Measurements from ENCODE around the gene RNF223.

- TF ChIP-seq SMC3 (IDR thresholded peaks at IDR 0.05; ENCODE audit: low read length): no peak
- no peak for TF ChIP-seq CTCF (CRISPR knock-in tag; IDR thresholded peaks at IDR 0.05)
- no peak for TF ChIP-seq ZFP82 (CRISPR knock-in tag; IDR thresholded peaks at IDR 0.05; ENCODE audit: borderline replicate concordance)
- no peak for TF ChIP-seq ZNF432 (CRISPR knock-in tag; IDR thresholded peaks at IDR 0.05; ENCODE audit: borderline replicate concordance)
- no peak for TF ChIP-seq PBX2 (CRISPR knock-in tag; IDR thresholded peaks at IDR 0.05)
- TF ChIP-seq HDAC6 (IDR thresholded peaks at IDR 0.05; ENCODE audit: low read depth, low read length): no peak
- no peak for TF ChIP-seq ELF1 (CRISPR knock-in tag; IDR thresholded peaks at IDR 0.05)
- no peak for TF ChIP-seq ZNF780A (CRISPR knock-in tag; IDR thresholded peaks at IDR 0.05)
- no peak for TF ChIP-seq ATF7 (IDR thresholded peaks at IDR 0.05)
- no peak for TF ChIP-seq ATF7 (CRISPR knock-in tag; IDR thresholded peaks at IDR 0.05)
- TF ChIP-seq NFIC (IDR thresholded peaks at IDR 0.05; ENCODE audit: low read length): no peak
Measured at GRCh38 chr1:1049318-1050165, 24.6 kb downstream of the RNF223 start.

All from HepG2 (cell line).